GM18858 (cell line): ENCODE results near the gene RAB6C.
"Not testable (repeated sequence)": the region's sequence is repeated elsewhere in the genome, so short reads cannot be mapped to it uniquely, and the experiment has no call there.

Experiments used
- ATAC-seq: cut with Tn5 transposase; IDR thresholded peaks from one replicate; pipeline ENCODE4 v1.9.1; 2021; ENCODE audit not compliant: unreplicated experiment

The RAB6C gene

DNA sequence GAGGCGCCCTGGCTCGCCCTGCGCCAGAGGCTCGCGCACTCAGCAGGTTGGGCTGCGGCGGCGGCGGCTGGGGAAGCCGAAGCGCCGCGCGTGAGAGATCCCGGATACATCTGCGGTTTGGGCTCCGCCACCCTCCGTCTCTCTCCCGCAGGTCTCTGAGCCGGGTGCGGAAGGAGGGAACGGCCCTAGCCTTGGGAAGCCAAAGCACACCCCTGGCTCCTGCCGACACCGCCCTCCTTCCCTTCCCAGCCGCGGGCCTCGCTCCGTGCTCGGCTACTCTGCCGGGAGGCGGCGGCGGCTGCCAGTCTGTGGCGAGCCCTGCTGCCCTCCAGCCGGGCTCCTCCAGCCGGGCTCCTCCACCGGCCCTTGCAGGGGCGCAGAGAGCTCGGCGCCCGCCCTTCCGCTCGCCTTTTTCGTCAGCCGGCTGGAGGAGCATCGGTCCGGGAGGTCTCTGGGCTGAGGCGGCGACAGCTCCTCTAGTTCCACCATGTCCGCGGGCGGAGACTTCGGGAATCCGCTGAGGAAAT lies at the start of gene RAB6C:
Gene RAB6C, plus strand, starts transcription at position 38 of the 527 bp plus-strand sequence. Its CDS starts 450 bp downstream, at position 488.
- not testable (repeated sequence) for ATAC-seq

DNA sequence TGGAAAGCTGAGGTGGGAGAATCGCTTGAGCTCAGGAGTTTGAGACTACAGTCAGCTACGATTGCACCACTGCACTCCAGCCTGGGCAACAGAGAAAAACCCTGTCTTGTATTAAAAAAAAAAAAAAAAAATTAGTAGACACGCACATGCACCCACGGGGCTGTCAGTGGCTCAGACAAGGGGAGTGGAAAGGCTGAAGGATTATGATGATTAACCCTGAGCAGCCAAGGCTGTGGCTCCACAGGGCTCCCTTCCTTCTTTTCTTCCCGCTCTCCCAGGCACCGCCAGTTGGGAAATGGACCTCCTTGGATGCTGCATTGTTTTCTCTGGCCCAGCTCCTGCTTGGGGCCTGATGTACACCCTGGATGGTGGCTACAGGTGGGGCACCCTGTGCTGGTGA lies 49.0 kb upstream of the RAB6C start:
- no peak for ATAC-seq

DNA sequence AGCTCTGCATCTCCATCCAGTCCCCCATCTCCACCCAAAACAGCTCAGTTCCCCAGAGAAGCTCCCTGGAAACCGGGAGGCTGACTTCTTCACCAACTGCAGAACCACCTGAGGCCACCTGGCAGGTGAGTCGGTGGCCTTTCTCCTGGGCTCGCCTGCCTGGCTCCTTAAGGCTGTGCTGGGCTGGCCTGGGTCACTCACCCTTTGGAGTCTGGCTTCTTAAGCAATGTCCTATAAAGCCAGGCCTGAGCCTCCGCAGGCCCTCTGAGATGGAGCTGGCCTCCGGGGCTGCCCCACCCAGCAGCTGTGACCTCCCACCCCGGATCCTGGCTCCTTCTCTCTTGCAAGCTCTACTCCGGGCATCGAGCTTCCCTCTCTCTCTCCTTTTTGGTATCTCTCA lies 46.1 kb upstream of the RAB6C start:
- not testable (repeated sequence) for ATAC-seq

- ATAC-seq, result no peak
Observed at GRCh38 chr2:129934044-129934822, 45.2 kb upstream of the RAB6C start.

DNA sequence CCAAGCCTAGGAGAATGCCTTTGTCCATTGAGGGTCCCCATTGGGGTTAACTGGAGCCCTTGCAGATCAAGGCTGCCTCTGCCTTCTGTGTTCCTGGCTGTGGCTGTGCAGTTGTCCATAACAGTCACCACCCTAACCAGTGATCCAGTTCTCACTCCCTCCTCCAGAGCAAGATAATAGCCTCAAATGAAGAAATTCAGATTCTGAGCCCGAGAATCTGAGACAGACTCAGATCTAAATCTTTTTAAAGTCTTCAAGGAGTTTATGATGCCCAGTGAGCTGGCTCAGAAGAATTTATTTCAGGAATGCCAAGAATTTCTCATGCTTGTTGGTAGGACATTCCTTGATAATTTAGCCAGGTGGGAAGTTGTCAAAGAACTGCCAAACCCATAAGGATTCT lies 44.3 kb upstream of the RAB6C start:
- ATAC-seq, result no peak

DNA sequence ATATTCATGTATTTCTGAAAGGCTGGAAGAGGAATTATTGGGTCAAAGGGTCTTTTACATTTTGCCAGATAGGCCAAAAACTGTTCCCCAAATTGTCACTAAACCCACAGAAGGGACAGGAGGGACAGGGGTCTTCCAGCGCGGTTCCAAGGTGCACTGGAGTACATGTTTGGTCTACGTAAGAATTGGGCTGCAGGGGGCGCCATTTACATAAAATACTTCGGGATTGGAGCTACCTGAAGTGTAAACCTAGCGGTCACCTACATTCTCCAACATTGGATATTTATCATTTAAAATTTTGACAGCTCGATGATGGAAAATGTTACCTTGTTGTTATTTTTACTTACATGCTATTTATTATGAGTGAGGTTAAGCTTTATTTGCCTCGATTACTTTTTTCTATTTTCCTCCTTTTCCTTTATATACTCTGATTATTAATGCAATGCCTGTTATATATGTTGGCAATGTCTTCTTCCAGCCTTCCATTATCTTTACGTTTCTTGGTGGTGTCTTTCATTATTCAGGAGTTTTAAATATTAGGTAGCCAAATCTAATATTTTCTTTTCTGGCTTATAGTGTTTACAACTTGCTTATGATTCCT lies 43.0 kb upstream of the RAB6C start:
- no peak for ATAC-seq

DNA sequence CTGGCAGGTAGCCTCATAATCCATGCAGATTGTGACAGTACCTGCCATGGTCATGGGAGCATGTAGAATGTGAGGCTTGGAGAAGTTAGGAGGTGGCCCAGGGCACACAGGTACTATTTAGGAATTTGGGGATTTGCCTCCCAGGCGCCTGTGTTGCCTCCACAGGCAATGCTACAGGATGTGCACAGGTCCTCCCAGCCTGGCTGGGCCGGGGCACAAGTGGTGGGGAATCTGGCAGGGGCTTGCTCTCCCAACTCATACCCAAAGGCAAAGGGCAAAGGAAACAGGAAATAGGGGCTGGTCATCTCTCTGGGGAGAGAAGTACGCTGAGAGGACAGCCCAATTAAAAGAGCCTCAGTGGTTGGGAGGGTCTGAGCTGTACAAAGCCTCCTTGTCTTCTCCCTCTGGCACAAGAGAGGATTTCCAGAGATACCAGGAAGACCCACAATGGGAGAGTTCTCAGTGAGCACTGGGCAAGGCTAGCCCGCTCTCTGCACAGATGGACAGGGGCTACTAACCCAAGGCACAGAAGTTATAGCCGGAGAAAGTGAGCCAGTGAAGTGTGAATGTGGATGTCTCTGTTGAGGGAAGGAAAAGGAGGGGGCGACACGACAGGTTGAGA lies 40.5 kb upstream of the RAB6C start:
- not testable (repeated sequence) for ATAC-seq

DNA sequence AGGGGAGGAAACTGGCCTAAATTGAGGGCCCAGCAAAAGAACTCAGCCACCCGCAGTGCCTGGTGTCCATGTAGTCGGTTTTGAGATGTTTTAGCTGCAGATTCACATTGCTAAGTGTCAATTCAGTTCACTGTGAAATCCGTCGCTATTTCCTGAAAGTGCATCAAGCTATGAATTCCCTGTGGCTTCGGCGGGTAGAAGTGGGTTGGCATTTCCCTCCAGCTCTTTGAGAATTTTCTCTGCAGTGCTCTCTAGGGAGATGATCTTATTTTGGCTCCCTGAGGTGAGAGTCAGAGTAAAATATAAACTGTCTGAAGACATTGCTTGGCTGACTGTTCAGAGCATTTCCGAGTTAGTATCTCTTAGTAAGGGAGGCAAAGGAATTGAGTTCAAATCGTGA lies 36.0 kb upstream of the RAB6C start:
- ATAC-seq, result not testable (repeated sequence)

- ATAC-seq, result no peak
Observed at GRCh38 chr2:129945557-129945956, 33.9 kb upstream of the RAB6C start.

DNA sequence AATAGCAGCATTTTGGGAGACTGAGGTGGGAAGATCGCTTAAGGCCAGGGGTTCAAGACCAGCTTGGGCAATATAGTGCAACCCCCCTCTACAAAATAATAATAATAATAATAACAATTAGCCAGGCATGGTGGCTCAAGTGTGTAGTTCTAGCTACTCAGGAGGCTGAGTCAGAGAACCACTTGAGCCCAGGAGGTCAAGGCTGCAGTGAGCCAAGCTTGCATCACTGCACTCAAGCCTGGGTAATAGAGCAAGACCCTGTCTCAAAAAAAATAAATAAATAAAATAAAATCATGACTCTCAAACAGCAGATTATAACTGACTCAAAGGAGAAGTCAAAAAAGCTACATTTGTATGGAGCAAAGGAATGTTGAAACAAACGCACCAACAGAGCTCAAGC lies 31.8 kb upstream of the RAB6C start:
- ATAC-seq, result not testable (repeated sequence)

GRCh38 chr2:129956171-129956570 lies 23.3 kb upstream of the RAB6C start:
- ATAC-seq, result not testable (repeated sequence)

GRCh38 chr2:129957891-129958290 lies 21.6 kb upstream of the RAB6C start:
- no peak for ATAC-seq

- not testable (repeated sequence) for ATAC-seq
Observed at GRCh38 chr2:129958736-129959135, 20.7 kb upstream of the RAB6C start.

GRCh38 chr2:129968605-129969004 lies 10.9 kb upstream of the RAB6C start:
- ATAC-seq, result not testable (repeated sequence)

GRCh38 chr2:129975016-129975774 lies 4.3 kb upstream of the RAB6C start:
- ATAC-seq, result no peak

DNA sequence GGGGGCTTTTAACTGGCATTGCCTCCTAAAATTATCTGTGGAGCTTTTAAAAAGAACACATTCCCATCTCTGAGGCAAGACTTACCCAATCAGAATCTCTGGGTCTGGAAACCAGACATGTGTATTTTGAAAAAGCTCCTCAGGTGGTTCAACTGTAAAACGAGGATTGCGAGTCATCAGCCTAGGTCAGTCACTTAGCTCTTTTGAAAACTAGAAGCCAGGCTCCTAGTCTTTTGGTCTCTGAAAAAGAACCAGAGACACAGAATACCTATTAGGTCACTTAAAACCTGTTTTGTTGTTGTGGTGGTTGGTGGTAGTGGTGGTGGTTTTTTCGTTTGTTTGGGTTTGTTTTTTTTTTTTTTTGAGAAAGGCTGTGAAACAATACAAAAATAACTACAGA lies 2.5 kb upstream of the RAB6C start:
- ATAC-seq, result not testable (repeated sequence)

GRCh38 chr2:129977986-129978385 lies 1.5 kb upstream of the RAB6C start:
- ATAC-seq, result no peak

DNA sequence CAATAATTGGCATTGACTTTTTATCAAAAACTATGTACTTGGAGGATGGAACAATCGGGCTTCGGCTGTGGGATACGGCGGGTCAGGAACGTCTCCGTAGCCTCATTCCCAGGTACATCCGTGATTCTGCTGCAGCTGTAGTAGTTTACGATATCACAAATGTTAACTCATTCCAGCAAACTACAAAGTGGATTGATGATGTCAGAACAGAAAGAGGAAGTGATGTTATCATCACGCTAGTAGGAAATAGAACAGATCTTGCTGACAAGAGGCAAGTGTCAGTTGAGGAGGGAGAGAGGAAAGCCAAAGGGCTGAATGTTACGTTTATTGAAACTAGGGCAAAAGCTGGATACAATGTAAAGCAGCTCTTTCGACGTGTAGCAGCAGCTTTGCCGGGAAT lies 780 bp downstream of the RAB6C start:
- not testable (repeated sequence) for ATAC-seq

DNA sequence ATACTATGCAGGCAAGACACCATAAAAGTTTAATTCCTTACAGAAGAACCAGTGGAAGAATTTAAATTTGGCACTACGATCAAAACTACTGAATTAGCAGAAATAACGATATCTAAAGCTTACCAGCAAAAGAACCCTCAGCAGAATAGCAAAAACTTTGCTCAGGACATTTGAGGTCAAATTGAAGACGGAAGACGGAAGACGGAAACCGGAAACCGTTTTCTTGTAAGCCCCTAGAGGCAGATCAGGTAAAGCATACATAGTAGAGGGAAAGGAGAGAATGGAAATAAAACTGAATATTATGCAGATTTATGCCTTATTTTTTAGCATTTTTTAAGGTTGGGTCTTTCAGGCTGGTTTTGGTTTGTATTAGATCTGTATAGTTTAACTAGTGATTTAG lies 2.2 kb downstream of the RAB6C start:
- not testable (repeated sequence) for ATAC-seq

DNA sequence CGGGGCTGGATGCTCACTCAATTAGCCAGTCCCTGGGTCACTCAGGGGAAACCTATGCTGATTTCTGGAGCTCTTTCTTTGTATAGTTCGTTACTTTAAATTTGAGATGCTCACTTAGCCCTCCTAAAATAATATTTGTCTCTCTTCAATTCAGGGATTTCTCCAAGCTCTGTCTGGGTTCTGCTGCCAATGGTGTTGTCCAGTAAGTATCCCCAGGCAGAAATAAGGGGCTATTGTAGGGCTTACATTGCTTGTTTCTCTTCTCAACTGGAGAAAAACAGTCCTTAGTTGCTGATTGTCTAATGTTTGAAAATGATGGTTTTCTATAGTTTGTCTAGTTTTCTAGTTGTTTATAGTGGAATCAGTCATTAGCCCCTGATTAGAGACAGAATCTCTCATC lies 5.0 kb downstream of the RAB6C start:
- ATAC-seq, result no peak

DNA sequence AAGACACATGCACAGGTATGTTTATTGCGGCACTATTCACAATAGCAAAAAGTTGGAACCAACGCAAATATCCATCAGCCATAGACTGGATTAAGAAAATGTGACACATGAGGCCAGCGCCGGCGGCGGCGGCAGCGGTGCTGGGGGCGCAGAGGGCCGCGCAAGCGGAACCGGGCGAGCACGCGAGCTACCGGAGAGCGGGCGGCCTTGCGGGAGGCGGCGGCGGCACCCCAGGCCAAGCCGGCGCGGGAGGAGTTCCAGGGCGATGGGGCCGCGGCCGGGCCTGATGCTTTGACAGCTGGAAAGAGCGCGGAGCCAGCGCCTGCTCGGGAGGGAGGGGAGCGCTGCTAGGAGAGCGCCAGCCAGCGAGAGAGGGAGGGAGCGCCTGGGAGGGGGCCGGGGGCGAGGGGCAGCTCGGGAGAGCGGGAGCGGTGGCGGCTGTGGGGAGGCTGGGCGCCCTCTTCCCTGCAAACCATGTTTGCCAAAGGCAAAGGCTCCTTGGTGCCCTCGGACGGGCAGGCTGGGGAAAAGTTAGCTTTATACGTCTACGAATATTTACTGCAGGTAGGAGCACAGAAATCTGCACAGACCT lies 13.0 kb downstream of the RAB6C start:
- ATAC-seq, result not testable (repeated sequence)
